ENCODE measurements around the gene MLXIP. TPM values are rescaled to one million over a fixed set of nuclear protein-coding genes. Genes with fewer than 3 reads are reported as not detected.

MLXIP gene
- total and polyA plus RNA-seq, 9 of the 15 experiments (the other 6 are each of a cell fraction or from before 2014, with no cell fraction given) = 2.2 to 66.3 (median 18.1) TPM

DNA sequence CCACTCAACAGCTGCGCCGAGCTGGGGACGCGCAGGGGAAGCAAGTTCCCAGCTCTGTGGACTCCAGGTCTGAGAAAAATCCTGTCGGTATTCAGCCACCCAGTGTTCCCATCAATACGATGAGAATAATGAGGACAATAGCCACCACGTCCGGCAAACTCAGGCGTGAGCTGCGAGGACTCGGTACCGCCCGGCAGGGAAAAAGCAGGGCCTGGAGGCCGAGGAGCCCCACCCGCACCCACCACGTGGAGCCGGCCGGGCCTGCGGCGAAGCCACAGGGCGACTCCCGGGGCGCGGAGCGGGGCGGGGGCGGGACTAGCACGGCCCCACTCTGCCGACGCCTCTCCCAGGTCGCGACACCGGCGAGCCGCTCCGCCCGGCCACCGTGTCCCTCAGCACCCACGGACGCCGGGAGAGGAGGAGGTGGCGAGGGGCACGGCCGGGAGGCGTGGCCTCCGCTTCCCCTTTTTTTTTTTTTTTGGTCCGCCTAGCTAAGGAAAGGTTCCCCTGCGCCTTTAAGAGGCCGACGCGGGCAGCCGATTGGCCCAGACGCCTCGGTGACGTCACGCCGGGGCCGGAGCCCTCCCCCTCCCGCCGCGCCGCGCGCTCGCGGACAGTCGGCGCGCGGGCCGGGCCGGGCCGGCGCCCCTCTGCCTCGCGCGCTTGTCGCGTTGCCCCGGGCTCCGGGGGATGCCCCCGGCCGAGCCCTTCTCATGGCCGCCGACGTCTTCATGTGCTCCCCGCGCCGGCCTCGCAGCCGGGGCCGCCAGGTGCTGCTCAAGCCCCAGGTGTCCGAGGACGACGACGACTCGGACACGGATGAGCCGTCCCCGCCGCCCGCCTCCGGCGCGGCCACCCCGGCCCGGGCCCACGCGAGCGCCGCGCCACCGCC, at the start of gene MLXIP (continued):
- peak; percentile 74; the same call in 1 of the 2 replicates for TF ChIP-seq ERF (CRISPR knock-in tag; IDR thresholded peaks at IDR 0.05)
- no peak for TF ChIP-seq ZZZ3 (IDR thresholded peaks at IDR 0.05)
- TF ChIP-seq, protein P1, sequence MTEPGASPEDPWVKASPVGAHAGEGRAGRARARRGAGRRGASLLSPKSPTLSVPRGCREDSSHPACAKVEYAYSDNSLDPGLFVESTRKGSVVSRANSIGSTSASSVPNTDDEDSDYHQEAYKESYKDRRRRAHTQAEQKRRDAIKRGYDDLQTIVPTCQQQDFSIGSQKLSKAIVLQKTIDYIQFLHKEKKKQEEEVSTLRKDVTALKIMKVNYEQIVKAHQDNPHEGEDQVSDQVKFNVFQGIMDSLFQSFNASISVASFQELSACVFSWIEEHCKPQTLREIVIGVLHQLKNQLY (CRISPR knock-in tag; conservative IDR thresholded peaks at IDR 0.05) = no peak
- TF ChIP-seq YBX1 (IDR thresholded peaks at IDR 0.05) = no peak
- TF ChIP-seq MEF2A (IDR thresholded peaks at IDR 0.05; ENCODE audit: control insufficient read depth, low read depth, low read length) = no peak
- peak; percentile 94 for TF ChIP-seq KLF13 (tag; IDR thresholded peaks at IDR 0.05; ENCODE audit: borderline replicate concordance, low read depth)
- no peak for TF ChIP-seq ZNF449 (CRISPR knock-in tag; IDR thresholded peaks at IDR 0.05)
- TF ChIP-seq, protein P2, sequence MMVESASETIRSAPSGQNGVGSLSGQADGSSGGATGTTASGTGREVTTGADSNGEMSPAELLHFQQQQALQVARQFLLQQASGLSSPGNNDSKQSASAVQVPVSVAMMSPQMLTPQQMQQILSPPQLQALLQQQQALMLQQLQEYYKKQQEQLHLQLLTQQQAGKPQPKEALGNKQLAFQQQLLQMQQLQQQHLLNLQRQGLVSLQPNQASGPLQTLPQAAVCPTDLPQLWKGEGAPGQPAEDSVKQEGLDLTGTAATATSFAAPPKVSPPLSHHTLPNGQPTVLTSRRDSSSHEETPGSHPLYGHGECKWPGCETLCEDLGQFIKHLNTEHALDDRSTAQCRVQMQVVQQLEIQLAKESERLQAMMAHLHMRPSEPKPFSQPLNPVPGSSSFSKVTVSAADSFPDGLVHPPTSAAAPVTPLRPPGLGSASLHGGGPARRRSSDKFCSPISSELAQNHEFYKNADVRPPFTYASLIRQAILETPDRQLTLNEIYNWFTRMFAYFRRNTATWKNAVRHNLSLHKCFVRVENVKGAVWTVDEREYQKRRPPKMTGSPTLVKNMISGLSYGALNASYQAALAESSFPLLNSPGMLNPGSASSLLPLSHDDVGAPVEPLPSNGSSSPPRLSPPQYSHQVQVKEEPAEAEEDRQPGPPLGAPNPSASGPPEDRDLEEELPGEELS (CRISPR knock-in tag; IDR thresholded peaks at IDR 0.05; ENCODE audit: borderline replicate concordance) = no peak
- peak; percentile 70; the same call in 1 of the 2 replicates for TF ChIP-seq SOX6 (IDR thresholded peaks at IDR 0.05)
- TF ChIP-seq, protein P3, sequence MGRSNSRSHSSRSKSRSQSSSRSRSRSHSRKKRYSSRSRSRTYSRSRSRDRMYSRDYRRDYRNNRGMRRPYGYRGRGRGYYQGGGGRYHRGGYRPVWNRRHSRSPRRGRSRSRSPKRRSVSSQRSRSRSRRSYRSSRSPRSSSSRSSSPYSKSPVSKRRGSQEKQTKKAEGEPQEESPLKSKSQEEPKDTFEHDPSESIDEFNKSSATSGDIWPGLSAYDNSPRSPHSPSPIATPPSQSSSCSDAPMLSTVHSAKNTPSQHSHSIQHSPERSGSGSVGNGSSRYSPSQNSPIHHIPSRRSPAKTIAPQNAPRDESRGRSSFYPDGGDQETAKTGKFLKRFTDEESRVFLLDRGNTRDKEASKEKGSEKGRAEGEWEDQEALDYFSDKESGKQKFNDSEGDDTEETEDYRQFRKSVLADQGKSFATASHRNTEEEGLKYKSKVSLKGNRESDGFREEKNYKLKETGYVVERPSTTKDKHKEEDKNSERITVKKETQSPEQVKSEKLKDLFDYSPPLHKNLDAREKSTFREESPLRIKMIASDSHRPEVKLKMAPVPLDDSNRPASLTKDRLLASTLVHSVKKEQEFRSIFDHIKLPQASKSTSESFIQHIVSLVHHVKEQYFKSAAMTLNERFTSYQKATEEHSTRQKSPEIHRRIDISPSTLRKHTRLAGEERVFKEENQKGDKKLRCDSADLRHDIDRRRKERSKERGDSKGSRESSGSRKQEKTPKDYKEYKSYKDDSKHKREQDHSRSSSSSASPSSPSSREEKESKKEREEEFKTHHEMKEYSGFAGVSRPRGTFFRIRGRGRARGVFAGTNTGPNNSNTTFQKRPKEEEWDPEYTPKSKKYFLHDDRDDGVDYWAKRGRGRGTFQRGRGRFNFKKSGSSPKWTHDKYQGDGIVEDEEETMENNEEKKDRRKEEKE (IDR thresholded peaks at IDR 0.05; ENCODE audit: borderline replicate concordance in 1 of 2, control insufficient read depth in 1 of 2, low read depth in 2 of 2, low read length in 1 of 2) = no peak
- TF ChIP-seq, protein P4, sequence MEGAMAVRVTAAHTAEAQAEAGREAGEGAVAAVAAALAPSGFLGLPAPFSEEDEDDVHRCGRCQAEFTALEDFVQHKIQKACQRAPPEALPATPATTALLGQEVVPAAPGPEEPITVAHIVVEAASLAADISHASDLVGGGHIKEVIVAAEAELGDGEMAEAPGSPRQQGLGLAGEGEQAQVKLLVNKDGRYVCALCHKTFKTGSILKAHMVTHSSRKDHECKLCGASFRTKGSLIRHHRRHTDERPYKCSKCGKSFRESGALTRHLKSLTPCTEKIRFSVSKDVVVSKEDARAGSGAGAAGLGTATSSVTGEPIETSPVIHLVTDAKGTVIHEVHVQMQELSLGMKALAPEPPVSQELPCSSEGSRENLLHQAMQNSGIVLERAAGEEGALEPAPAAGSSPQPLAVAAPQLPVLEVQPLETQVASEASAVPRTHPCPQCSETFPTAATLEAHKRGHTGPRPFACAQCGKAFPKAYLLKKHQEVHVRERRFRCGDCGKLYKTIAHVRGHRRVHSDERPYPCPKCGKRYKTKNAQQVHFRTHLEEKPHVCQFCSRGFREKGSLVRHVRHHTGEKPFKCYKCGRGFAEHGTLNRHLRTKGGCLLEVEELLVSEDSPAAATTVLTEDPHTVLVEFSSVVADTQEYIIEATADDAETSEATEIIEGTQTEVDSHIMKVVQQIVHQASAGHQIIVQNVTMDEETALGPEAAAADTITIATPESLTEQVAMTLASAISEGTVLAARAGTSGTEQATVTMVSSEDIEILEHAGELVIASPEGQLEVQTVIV (CRISPR knock-in tag; IDR thresholded peaks at IDR 0.05; ENCODE audit: borderline replicate concordance) = no peak
- 0 out of 2 replicates have a peak, but pooled peaks have one; percentile 72 for TF ChIP-seq ZNF584 (CRISPR knock-in tag; IDR thresholded peaks at IDR 0.05; ENCODE audit: low read depth)
- TF ChIP-seq SAFB2 (IDR thresholded peaks at IDR 0.05; ENCODE audit: borderline replicate concordance, low read depth, low read length, severe bottlenecking) = no peak

Measured in K562 (cell line).